Muscle layer of duodenum (tissue), 2 donors: ENCODE measurements around the gene LOXL3.

ENCODE experiments used
- H3K27ac ChIP-seq: one replicate; pipeline ENCODE4 v1.7.0; 2013; ENCODE audit warnings: mild to moderate bottlenecking, low read length
- H3K27me3 ChIP-seq: one replicate; pipeline ENCODE4 v1.7.0; 2013; ENCODE audit warnings: low read depth, mild to moderate bottlenecking, control low read depth, low read length
- H3K36me3 ChIP-seq, 2 donors: one replicate each; pipeline ENCODE4 v1.7.0; 2013; ENCODE audit warnings: low read length in 2 of 2, control low read depth in 1 of 2, mild to moderate bottlenecking in 1 of 2; ENCODE audit not compliant: insufficient read depth in 2 of 2, control insufficient read depth in 1 of 2
- H3K4me1 ChIP-seq, 2 donors: one replicate each; pipeline ENCODE4 v1.7.0; 2013; ENCODE audit warnings: low read length in 2 of 2, mild to moderate bottlenecking in 2 of 2, control low read depth in 1 of 2, moderate library complexity in 1 of 2; ENCODE audit not compliant: insufficient read depth in 2 of 2, control insufficient read depth in 1 of 2
- H3K4me3 ChIP-seq, 2 donors: one replicate each; pipeline ENCODE4 v1.7.0; 2013; ENCODE audit warnings: low read length in 2 of 2, low read depth in 1 of 2, mild to moderate bottlenecking in 1 of 2
- H3K9me3 ChIP-seq, 2 donors: one replicate each; pipeline ENCODE4 v1.7.0; 2013; ENCODE audit warnings: low read length in 2 of 2, control low read depth in 1 of 2, mild to moderate bottlenecking in 1 of 2; ENCODE audit not compliant: control insufficient read depth in 1 of 2
- donor health status: healthy.

The LOXL3 gene

DNA sequence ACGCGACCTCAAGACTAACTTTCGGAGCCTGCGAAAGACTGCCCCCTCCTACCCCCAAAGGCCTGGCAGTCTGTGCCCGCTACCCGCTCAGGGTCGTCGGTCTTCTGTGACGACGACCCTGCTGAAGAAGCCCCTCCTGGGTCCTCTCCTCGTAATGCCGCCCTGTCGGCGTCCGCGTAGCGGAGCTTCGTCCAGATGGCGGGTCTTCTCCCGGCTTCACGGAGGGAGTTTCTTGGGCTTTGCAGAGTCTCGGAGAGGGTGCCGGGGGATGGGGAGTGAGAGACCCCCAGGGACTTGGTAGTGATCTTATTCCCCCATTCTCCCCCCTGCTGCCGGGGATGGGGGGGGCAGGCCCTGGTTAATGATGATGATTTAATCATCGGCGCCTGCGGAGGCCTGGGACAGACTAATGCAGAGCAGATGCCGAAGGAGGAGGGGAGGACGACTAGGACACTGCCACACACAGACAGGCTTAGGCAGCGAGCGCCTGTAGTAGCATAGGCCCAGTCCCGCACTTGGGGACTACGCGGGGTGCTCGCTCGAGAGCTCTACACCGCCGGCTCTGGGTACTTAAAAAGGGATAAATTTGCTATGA is 45.7 kb downstream of the LOXL3 start:
- Histone ChIP-seq H3K27ac (peak overlapping the region; percentile 98), H3K9me3 (no peaks in the 10 kb centered on the region), H3K27me3 (peaks cover 25% of the 10 kb centered on the region), H3K4me3 (peak overlapping the region; percentile 86 to 88), H3K4me1 (peaks cover 19 to 45% of the 10 kb centered on the region in 2 donors), H3K36me3 (peaks cover 13 to 26% of the 10 kb centered on the region in 2 donors)

DNA sequence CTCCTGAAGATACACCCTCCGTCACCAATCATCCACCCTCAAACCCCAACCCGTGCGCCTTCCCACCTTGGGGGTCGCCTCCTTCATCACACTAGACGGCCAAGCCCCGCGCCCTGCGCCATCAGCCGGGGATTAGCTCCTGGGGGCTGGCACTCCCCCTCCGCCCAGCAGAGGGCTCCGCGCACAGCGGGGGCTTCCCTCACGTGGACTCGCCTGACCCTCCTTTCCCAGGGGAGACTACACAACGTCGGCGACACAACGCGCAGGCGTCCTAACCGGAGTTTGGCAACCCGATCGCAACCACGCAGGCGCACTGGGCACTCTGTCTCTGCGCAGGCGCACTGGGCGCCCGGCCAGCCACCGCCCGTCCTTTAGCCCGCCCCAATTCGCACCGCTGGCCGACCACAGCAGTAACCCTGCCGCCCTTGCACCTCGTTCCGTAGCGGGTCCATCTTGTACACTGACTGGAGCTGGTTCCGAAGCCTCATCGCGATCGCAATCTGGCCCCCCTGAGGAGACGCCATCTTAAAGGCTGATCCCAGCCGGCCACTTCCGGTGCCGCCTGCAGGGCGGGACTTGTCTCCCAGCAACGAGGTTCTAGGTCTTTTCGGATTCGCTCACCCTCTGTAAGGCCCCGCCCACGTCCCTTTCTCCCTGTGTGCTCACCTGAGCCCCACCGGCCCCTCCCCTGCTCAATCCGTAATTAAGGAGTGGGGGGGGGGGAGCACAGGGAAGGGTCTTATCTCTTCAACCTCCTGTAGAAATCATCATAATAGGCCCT is 46.4 kb downstream of the LOXL3 start, which contains the start of gene PCGF1:
Gene PCGF1, minus strand, starts transcription at position 551 of the 781 bp plus-strand sequence. Its CDS starts 27 bp downstream, at position 524.
- Histone ChIP-seq H3K9me3 (no peaks in the 10 kb centered on the region), H3K4me1 (peaks cover 19 to 51% of the 10 kb centered on the region in 2 donors), H3K36me3 (peaks cover 13 to 26% of the 10 kb centered on the region in 2 donors), H3K4me3 (peak within 1 kb of the TSS; percentile 86 to 88), H3K27ac (peak within 1 kb of the TSS; percentile 98), H3K27me3 (peaks cover 19% of the 10 kb centered on the region)

DNA sequence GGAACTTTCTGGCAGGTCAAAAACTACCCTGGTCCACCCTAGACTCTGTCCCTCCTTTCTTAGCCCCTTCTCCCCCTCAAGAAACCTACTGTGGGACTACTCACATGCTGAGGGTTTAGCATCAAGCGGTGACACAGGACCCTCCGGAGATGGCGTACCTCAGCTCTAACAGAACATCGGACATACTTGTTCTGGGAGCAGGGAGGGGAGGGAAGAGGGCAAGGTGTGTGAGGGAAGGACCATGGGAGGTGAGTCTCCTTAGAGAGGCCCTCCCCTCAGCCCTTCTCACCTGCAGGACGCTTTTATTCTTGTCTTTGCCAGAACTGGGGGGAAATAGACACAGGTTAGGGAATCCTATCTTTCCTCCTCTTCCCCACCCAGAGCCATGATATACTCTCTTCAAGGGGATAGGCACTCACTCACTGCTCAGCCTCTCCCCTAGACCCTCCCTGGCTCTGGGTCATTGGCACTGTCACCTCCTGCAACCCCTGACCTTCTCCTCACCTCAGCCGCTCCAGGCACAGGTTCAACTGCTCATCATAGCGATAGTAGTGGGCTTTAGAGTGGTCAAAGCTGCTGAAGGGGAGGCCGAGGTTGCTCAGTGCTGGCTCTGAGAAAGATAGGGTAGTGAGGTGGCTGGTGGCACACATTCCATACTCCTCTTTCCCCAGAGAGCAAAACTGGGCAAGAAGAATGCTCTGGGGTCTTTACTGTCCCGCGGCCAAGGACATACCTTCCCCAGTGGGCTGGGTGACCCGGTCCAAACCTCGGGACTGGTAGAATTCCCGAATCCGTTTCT is 48.1 kb downstream of the LOXL3 start:
- Histone ChIP-seq H3K36me3 (peaks cover 13 to 26% of the 10 kb centered on the region in 2 donors), H3K27me3 (peaks cover 15% of the 10 kb centered on the region), H3K9me3 (no peaks in the 10 kb centered on the region), H3K4me1 (peaks cover 19 to 51% of the 10 kb centered on the region in 2 donors), H3K4me3 (peak overlapping the region; percentile 46 to 88), H3K27ac (no peak overlapping the region)

DNA sequence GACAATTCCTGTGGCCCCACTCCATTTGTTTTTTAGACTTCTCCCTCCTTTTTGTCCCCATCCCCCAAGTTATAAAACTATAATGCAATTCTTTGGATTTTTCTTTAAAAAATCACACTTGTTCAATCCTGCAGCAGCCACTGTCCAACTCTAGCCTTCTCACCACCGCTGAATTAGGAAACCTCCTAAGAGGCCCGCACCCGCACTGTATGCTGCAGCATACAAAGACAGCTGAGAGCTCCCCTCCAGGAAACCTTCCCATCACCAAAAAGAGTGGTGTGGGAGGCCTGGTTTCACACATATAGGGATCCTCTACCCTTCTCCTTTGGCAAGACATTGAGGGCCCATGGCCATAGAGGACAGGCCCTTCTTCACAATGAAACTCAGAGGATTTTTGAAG is 49.2 kb downstream of the LOXL3 start:
- Histone ChIP-seq H3K4me1 (peaks cover 19 to 55% of the 10 kb centered on the region in 2 donors), H3K27me3 (peaks cover 19% of the 10 kb centered on the region), H3K36me3 (peaks cover 13 to 26% of the 10 kb centered on the region in 2 donors), H3K9me3 (no peaks in the 10 kb centered on the region), H3K27ac (no peak overlapping the region), H3K4me3 (peak overlapping the region; percentile 62 to 80)

DNA sequence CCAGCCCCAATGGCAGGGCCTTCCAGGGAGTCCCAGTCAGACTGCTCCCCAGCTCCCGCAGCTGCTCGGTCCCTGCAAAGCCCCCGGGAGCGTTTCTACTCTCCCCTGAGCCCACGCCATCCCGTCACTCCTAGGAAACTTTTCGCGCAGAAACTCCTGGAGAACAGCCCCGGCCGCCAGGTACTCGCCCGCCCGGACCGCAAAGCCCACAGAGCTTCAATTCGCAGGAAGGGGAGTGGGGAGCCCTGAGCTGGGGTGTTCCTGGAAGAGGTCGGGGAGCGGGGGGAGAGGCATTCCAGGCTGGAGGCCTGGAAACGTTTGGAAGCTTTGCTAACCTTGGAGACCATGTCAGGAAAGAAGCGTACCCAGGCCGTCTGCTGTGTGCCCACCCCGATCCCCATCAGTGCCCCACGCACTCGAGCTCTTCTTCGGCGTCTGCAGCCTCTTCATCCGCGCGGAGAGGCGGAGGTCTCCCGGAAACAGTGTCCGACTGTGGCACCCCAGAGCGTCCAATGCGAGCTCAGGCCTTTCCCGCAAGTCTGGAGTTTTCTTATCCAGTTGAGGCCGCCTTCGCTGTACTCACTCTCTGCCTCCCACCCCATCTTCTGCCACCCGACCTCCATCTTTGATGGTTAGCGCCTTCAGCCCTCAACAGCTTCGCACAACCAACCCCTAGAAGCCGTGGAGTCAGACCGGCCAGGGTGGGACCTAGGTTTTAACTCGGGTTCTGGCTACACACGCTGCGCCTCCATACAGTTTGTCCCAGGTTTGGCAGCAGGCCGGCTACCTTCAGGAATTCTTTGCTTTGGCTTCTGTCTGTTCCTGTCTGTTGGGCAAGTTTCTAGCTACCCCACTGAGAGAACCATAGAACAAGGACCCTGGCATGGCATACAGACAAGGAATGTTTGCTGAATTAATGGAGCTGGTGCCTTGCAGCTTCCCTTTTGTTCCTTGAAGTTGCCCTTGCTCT is 50.0 kb downstream of the LOXL3 start:
- peaks cover 13 to 26% of the 10 kb centered on the region in 2 donors for H3K36me3 ChIP-seq
- H3K9me3 ChIP-seq, result no peaks in the 10 kb centered on the region
- peaks cover 19 to 63% of the 10 kb centered on the region in 2 donors for H3K4me1 ChIP-seq
- peaks cover 26% of the 10 kb centered on the region for H3K27me3 ChIP-seq
- peak overlapping the region; percentile 83 for H3K27ac ChIP-seq
- peak overlapping the region; percentile 62 to 80 for H3K4me3 ChIP-seq

DNA sequence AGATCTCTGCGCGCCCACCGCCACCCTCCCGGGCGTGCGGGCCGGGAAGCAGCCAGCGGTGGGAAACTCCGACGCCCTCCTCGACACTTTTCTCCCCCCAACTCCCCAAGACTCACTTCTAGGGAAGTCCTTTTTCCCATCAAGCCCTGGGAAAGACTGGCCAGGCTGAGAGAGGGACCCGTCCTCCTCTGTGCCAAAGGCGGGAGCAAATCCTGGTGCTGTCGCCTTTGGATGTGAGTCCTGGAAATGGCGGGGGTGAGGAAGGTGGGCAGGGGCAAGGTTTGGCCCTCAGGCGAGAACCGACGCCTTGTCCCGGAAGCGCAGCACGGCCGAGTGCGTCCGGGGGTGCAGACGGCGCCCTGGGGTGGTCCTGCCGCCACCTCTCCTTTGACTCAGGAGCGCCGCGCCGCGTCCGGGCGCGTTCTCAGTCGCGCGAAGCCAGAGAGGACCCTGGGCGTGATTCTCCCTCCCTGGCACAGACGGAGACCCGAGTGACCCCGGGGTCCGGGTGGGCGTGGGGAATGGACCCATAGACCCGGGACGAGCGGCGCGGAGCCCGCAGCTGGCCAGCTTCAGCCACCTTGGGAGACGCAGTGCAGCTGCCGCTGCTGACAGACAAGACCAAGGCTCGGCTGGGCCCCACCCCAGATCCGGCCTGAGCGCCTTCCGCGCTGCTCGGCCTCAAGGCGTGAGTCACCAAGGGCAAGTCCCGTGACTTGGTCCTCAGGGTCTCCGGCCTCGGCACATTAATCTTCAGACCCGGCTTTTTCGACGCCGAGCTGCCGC is 50.8 kb downstream of the LOXL3 start:
- Histone ChIP-seq H3K27me3 (peaks cover 32% of the 10 kb centered on the region), H3K36me3 (peaks cover 13 to 26% of the 10 kb centered on the region in 2 donors), H3K4me1 (peaks cover 22 to 66% of the 10 kb centered on the region in 2 donors), H3K27ac (peak overlapping the region; percentile 83), H3K4me3 (peak overlapping the region; percentile 62 to 80), H3K9me3 (no peaks in the 10 kb centered on the region)

DNA sequence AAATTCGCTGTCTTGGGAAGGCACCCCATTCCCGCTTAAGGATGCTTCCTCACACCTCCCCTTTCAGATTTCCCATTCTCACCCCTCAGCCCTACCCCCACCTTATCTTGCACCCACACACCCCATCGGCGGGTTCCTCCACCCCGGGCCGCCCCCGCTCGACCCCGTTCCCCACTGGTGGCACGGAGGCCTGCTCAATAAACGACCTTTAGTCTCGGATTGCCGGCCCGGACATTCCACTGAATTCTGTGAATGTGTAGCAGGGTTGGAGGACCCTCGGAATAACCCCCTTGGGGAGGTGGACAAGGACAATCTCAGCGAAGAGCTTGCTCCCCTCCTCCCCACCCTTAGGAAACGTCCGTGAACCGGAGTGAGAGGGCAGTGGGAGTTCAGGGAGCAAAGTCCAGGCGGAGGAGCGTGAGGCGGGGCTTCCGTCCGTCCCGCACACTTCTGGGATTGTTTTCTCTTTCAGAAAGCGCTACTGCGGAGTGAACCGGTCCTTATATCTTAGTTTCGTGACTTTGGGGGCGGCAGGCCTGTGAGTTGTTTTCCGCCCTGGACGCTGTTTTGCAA is 51.5 kb downstream of the LOXL3 start:
- Histone ChIP-seq H3K27ac (peak overlapping the region; percentile 83), H3K36me3 (peaks cover 13 to 22% of the 10 kb centered on the region in 2 donors), H3K9me3 (no peaks in the 10 kb centered on the region), H3K27me3 (peaks cover 33% of the 10 kb centered on the region), H3K4me3 (peak overlapping the region; percentile 62 to 80), H3K4me1 (peaks cover 22 to 71% of the 10 kb centered on the region in 2 donors)

DNA sequence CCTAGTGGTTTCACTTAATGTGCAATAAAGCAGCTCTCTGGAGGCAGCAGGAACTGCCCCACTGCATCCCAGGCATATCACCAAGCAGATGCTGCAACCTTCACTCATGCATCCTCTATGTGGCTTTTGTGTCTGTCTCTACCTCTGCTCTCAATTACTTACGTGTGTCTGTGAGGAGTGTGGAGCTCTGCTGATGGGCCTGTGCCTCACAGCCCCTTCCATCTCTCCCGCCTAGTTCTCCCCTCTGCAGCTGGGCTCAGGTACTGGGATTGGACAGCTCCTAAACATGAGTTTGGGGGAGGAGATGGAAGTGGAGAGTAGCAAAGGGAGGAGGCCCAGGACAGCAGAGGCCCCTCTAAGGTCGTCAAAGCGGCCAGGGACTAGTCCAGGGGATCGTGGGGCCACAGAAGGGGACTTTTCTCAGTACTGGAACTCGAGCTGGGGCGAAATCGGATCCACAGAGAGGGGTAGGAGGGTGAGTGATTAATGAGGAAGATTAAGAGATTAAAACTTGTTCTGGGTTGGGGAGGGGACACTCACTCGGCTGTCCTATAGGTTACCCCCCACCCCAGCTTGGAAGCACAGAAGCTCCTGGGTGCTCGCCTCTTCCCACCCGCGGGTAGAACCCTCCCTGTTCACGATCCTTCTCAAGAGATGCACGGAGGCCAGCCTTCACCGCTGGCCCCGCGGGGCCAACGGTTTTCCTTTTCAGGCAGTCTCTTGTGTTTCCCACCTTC is 52.2 kb downstream of the LOXL3 start:
- peaks cover 17 to 67% of the 10 kb centered on the region in 2 donors for H3K4me1 ChIP-seq
- H3K4me3 ChIP-seq, result no peak overlapping the region

DNA sequence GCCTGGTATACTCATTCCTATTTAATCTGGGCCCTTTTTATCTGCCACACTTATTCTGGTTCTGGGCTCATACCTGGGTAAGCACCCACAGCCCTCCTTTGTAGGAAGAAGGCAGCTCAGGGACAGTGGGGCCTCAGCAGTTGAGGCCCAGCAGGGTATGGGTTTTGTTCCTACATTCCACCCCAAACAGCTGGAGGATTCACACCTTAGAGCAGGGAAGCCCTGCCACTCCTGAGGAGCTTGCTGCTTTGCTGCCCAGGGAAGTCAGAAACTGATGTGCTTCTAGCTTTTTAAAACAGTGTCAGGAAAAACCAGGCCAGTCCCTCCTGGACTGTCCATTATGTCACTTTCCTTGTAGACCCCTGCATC is 53.2 kb downstream of the LOXL3 start:
- H3K36me3 ChIP-seq, result peaks cover 10 to 15% of the 10 kb centered on the region in 2 donors
- no peaks in the 10 kb centered on the region for H3K9me3 ChIP-seq
- H3K4me1 ChIP-seq, result peaks cover 11 to 57% of the 10 kb centered on the region in 2 donors
- no peak overlapping the region for H3K27ac ChIP-seq
- no peak overlapping the region for H3K4me3 ChIP-seq
- peaks cover 38% of the 10 kb centered on the region for H3K27me3 ChIP-seq

More for the DNA sequence above, 52.2 kb downstream of the LOXL3 start:
- H3K27me3 ChIP-seq, result peaks cover 38% of the 10 kb centered on the region
- H3K36me3 ChIP-seq, result peaks cover 13 to 20% of the 10 kb centered on the region in 2 donors
- no peaks in the 10 kb centered on the region for H3K9me3 ChIP-seq
- H3K27ac ChIP-seq, result no peak overlapping the region
